ENCODE measurements around the gene NCKAP5L. TPM values are rescaled to one million over a fixed set of nuclear protein-coding genes. Genes with fewer than 3 reads are reported as not detected.

NCKAP5L gene
- total RNA-seq, 1 donor from 2014 or later: 5.5 TPM

GRCh38 chr12:49741882-49742620 is 86.2 kb downstream of the NCKAP5L start:
- DNase-seq (ENCODE audit: low read depth in 2 of 2): peak; percentile 25 to 90

Other genes with a start within 250 kb of the NCKAP5L start
- gene FAM186B, start 222.8 kb downstream of the NCKAP5L start, total RNA-seq: 0.13 TPM in 2 replicates
- gene PRPF40B, start 204.9 kb downstream of the NCKAP5L start, total RNA-seq: 1.5 and 1.8 TPM in 2 replicates
- gene FMNL3, start 121.0 kb downstream of the NCKAP5L start, total RNA-seq: 70.0 and 71.4 TPM in 2 replicates
- gene TMBIM6, start 86.9 kb downstream of the NCKAP5L start, total RNA-seq: 272 and 419 TPM in 2 replicates
- gene BCDIN3D, start 14.7 kb upstream of the NCKAP5L start, total RNA-seq: 1.8 and 3.2 TPM in 2 replicates
- gene FAIM2, start 75.5 kb upstream of the NCKAP5L start, total RNA-seq: not detected in 2 replicates
- gene AQP2, start 122.3 kb upstream of the NCKAP5L start, total RNA-seq: not detected in 2 replicates
- gene AQP5, start 133.5 kb upstream of the NCKAP5L start, total RNA-seq: under 0.01 TPM in 1 of 2 replicates, not detected in the other
- not detected in 2 replicates for gene AQP6, start 144.5 kb upstream of the NCKAP5L start, total RNA-seq
- gene RACGAP1, start 197.1 kb upstream of the NCKAP5L start, total RNA-seq: 14.8 and 35.8 TPM in 2 replicates
- under 0.01 TPM in 1 of 2 replicates, not detected in the other for gene ASIC1, start 229.2 kb upstream of the NCKAP5L start, total RNA-seq